K562 (cell line): Measurements from ENCODE around the gene NAV2. TPM values are rescaled to one million over a fixed set of nuclear protein-coding genes. Genes with fewer than 3 reads are reported as not detected.

Source experiments
- ATAC-seq: fragments of 200-7000 bp; cut with Tn5 transposase; 3 replicates; pipeline ENCODE4 v1.9.1; 2020; ENCODE audit warnings: moderate library complexity
- BruUV-seq: library from RNA; stranded (reverse); fragments of 400-500 nt; replicated peaks from 2 replicates; lab custom pipeline; 2021; lab: Mats Ljungman, UMichigan
- CTCF ChIA-PET: fragments of 300-600 bp; formaldehyde crosslinking; extraction: SDS; loops from one replicate; lab custom pipeline; 2021; ENCODE audit warnings: low intra/inter-chr PET ratio; lab: Yijun Ruan, JAX
- POLR2A ChIA-PET: fragments of 300-600, 350-650 bp; sonication (Branson Sonifier 250); formaldehyde crosslinking; extraction: SDS; loops from one replicate; lab custom pipeline; 2021; ENCODE audit warnings: antibody characterized with exemption, inconsistent platforms; lab: Yijun Ruan, JAX
- DNase-seq, 4 experiments: peaks; one replicate each; pipeline versions ENCODE4 v3.0.0 to v3.0.0-alpha.2; 2011 to 2018; ENCODE audit warnings: low spot score in 3 of 4, mixed read lengths in 3 of 4; ENCODE audit errors: extremely low read depth in 1 of 4
- FAIRE-seq: peaks from 2 replicates; lab custom pipeline; 2011; peaks lifted over from hg19 to GRCh38; lab: Jason Lieb, UNC
- H2AFZ ChIP-seq: 2 replicates; pipeline ENCODE4 v1.6.0; 2011; ENCODE audit warnings: low read depth, low read length, control low read depth, inconsistent platforms
- H3K27ac ChIP-seq: fragments of 200-600 bp; 3 replicates; pipeline ENCODE4 v1.8.0; 2011; ENCODE audit warnings: low read depth, mild to moderate bottlenecking, control low read depth, inconsistent platforms, low read length, moderate library complexity, mixed read lengths; ENCODE audit errors: extremely low read depth
- H3K27me3 ChIP-seq, 2 experiments: fragments of 300-600 bp in 1 of 2; 2 replicates in 1 of 2; 3 replicates in 1 of 2; pipeline versions ENCODE4 v1.6.0 to v1.8.0; 2011; ENCODE audit warnings: inconsistent platforms in 2 of 2, low read length in 2 of 2, mild to moderate bottlenecking in 1 of 2, mixed read lengths in 1 of 2, moderate library complexity in 1 of 2; ENCODE audit not compliant: control insufficient read depth in 2 of 2, insufficient read depth in 2 of 2
- H3K36me3 ChIP-seq: fragments of 300-600 bp; 3 replicates; pipeline ENCODE4 v1.8.0; 2011; ENCODE audit warnings: mild to moderate bottlenecking, low read length, inconsistent platforms; ENCODE audit not compliant: control insufficient read depth, insufficient read depth
- H3K4me1 ChIP-seq, 2 experiments: fragments of 200-600 bp in 1 of 2; replicated peaks in 1 of 2; 2 replicates in 1 of 2; 3 replicates in 1 of 2; pipeline versions ENCODE4 v1.5.1 to v1.8.0; 2011; ENCODE audit warnings: inconsistent platforms in 2 of 2, low read length in 2 of 2, mild to moderate bottlenecking in 1 of 2, mixed read lengths in 1 of 2, moderate library complexity in 1 of 2; ENCODE audit not compliant: control insufficient read depth in 2 of 2, insufficient read depth in 2 of 2
- H3K4me2 ChIP-seq: 2 replicates; pipeline ENCODE4 v1.6.1; 2011; ENCODE audit warnings: low read length, control low read depth, inconsistent platforms, mixed read lengths; ENCODE audit not compliant: insufficient read depth
- H3K4me3 ChIP-seq: fragments of 200-600 bp; sonication (generic), shearing (Covaris generic); 2 replicates; pipeline ENCODE4 v1.5.1; 2016; ENCODE audit warnings: control low read depth, inconsistent platforms
- H3K79me2 ChIP-seq: fragments of 200-600 bp; 3 replicates; pipeline ENCODE4 v1.8.0; 2011; ENCODE audit warnings: low read length, inconsistent platforms; ENCODE audit not compliant: control insufficient read depth, insufficient read depth
- H3K9ac ChIP-seq, 2 experiments: 2 replicates each; pipeline versions ENCODE4 v1.6.0 to v1.6.1; 2011; ENCODE audit warnings: low read depth in 2 of 2, low read length in 2 of 2, control low read depth in 1 of 2, inconsistent platforms in 1 of 2, mild to moderate bottlenecking in 1 of 2, mixed read lengths in 1 of 2; ENCODE audit not compliant: insufficient read depth in 1 of 2
- H3K9me1 ChIP-seq: one replicate; pipeline ENCODE4 v1.6.0; 2011; ENCODE audit warnings: inconsistent platforms, mild to moderate bottlenecking, low read length, moderate library complexity; ENCODE audit not compliant: control insufficient read depth, insufficient read depth
- H3K9me3 ChIP-seq: replicated peaks from 2 replicates; pipeline ENCODE4 v1.5.1; 2011; ENCODE audit warnings: low read depth, low read length, inconsistent platforms; ENCODE audit not compliant: control insufficient read depth, insufficient read depth
- H4K20me1 ChIP-seq: replicated peaks from 2 replicates; pipeline ENCODE4 v1.6.1; 2011; ENCODE audit warnings: low read length, inconsistent platforms, mixed read lengths; ENCODE audit not compliant: control insufficient read depth, insufficient read depth
- CEBPB ChIP-seq: fragments of 450-650 bp; IDR thresholded peaks from 2 replicates; pipeline ENCODE4 v1.6.1; 2016; ENCODE audit warnings: missing genetic modification characterization, missing compliant biosample characterization
- CEBPG ChIP-seq, 3 experiments: fragments of 200-800 bp in 1 of 3; sonication (Bioruptor generic) in 1 of 3; sonication (generic) in 1 of 3; formaldehyde crosslinking in 1 of 3; IDR thresholded peaks in 2 of 3; conservative IDR thresholded peaks in 1 of 3; 2 replicates each; pipeline versions ENCODE4 v1.6.1 to v1.8.0; 2016 to 2022; ENCODE audit warnings: missing compliant biosample characterization in 2 of 3, missing genetic modification characterization in 2 of 3, mild to moderate bottlenecking in 1 of 3, missing genetic modification reagents in 1 of 3
- MYC ChIP-seq, 2 experiments: fragments of 250-450 bp in 1 of 2; sonication (Bioruptor Pico) in 1 of 2; IDR thresholded peaks; 2 replicates each; pipeline versions ENCODE4 v1.5.1 to v1.6.1; 2012 to 2021; ENCODE audit warnings: low read depth in 2 of 2, borderline replicate concordance in 1 of 2, improper control_type of control experiment in 1 of 2, low read length in 1 of 2, mild to moderate bottlenecking in 1 of 2, moderate library complexity in 1 of 2
- NFIC ChIP-seq: fragments of 450-650 bp; IDR thresholded peaks from 2 replicates; pipeline ENCODE4 v1.6.1; 2017; ENCODE audit warnings: mild to moderate bottlenecking, inconsistent platforms
- PHB2 ChIP-seq: fragments of 450-650 bp; IDR thresholded peaks from 2 replicates; pipeline ENCODE4 v1.6.1; 2017; ENCODE audit warnings: low read depth
- TCF7L2 ChIP-seq: fragments of 150-350 bp; IDR thresholded peaks from 2 replicates; pipeline ENCODE4 v1.6.1; 2016; ENCODE audit warnings: low read depth, mild to moderate bottlenecking, low read length, moderate library complexity
- ZNF561 ChIP-seq: fragments of 450-650 bp; formaldehyde crosslinking; conservative IDR thresholded peaks from 2 replicates; pipeline ENCODE4 v1.4.0; 2020; ENCODE audit warnings: mild to moderate bottlenecking, moderate library complexity
- WGBS: fragments of 100-300 bp; shearing (Covaris generic); methylation state at CpG from one replicate; pipeline ENCODE4 v1.1.6; 2016; ENCODE audit warnings: low coverage, mixed read lengths; ENCODE audit not compliant: insufficient coverage; ENCODE audit errors: missing lambda C conversion rate; 5-methylcytosine and 5-hydroxymethylcytosine counted together
- in situ Hi-C: fragments of 300-500 bp; cut with MboI; formaldehyde crosslinking; loops from 4 replicates; pipeline ENCODE4 v1.15.0; 2018; ENCODE audit warnings: inconsistent platforms, mixed read lengths
- intact Hi-C: fragments of 100-400 bp; cut with micrococcal nuclease; formaldehyde crosslinking; loops from 2 replicates; pipeline ENCODE4 v1.14.2; 2022
- polyA plus RNA-seq, 8 experiments: library from polyadenylated mRNA; depleted of rRNA in 4 of 8; stranded (reverse) in 5 of 8; unstranded in 3 of 8; fragments of >200 nt; fragmentation: Nextera tagmentation in 2 of 8; fragmentation: Illumina TruSeq in 1 of 8; extraction: Ambion mirVana in 2 of 8; extraction: Trizol in 1 of 8; gene quantifications; 2 replicates each; pipeline versions ENCODE4 v1.2.1 to v1.2.3, GENCODE V29; 2011 to 2014; ENCODE audit warnings: inconsistent platforms in 1 of 8, missing spikeins in 1 of 8
- total RNA-seq, 7 experiments: library from RNA; depleted of rRNA in 6 of 7; stranded (reverse); fragments of >200 nt in 6 of 7; fragmentation: Illumina TruSeq in 2 of 7; extraction: Trizol in 2 of 7; gene quantifications; 2 replicates each; pipeline versions ENCODE4 v1.2.1 to v1.2.3, GENCODE V29; 2011 to 2021; ENCODE audit warnings: low replicate concordance in 1 of 7
- TF ChIP-seq, protein P1 (sequence below), 2 experiments: fragments of 450-650 bp in 1 of 2; sonication (generic) in 1 of 2; formaldehyde crosslinking in 1 of 2; IDR thresholded peaks in 1 of 2; conservative IDR thresholded peaks in 1 of 2; 2 replicates each; pipeline versions ENCODE4 v1.6.1 to v1.8.1; 2016 to 2023; ENCODE audit warnings: mild to moderate bottlenecking in 2 of 2, moderate library complexity in 2 of 2, inconsistent platforms in 1 of 2, missing genetic modification reagents in 1 of 2

The NAV2 gene
- total and polyA plus RNA-seq, 9 of the 15 experiments (the other 6 are each of a cell fraction or from before 2014, with no cell fraction given) = 0.03 to 0.35 (median 0.05) TPM

DNA sequence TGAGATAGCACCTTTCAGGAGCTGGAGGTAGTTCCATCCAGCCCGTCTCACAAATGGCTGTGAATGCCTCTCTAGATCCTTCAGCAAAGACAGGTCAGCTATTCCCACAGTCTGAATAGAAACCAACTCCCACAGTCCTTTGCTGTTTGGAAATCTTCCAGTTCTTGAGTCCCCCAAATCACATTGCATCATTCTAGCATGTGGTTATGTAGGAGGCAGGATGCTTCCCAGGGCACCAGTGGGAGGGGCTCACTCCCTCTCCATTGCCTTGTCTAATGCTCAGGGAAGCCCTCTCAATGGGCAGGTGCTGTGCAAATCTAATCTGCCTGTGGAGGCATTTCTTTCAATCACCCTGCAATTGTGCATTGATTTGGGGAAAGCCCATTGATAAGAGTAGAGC is 14.6 kb downstream of the NAV2 start:
- POLR2A ChIA-PET = interaction anchor here (0.8 to 1.2 kb wide), 2 partner anchors 12 to 16 kb away, joined by 3 read pairs; no protein-coding TSS in a partner anchor
- no peak for FAIRE-seq
- H3K79me2 ChIP-seq = no peaks in the 10 kb centered on the region

More for the DNA sequence above, 14.6 kb downstream of the NAV2 start:
- CTCF ChIA-PET = no interaction called here
- Histone ChIP-seq H3K9ac (no peak overlapping the region), H3K27ac (no peak overlapping the region), H2AFZ (no peak overlapping the region), H3K4me1 (no peaks in the 10 kb centered on the region), H3K27me3 (no peaks in the 10 kb centered on the region; a peak in 2 of 5 replicates), H3K4me3 (no peak overlapping the region), H4K20me1 (peaks cover 4% of the 10 kb centered on the region; the same call in 1 of the 2 replicates), H3K4me2 (no peak overlapping the region), H3K36me3 (no peaks in the 10 kb centered on the region), H3K9me3 (no peaks in the 10 kb centered on the region), H3K9me1 (no peaks in the 10 kb centered on the region)
- intact Hi-C loops = no loop called here
- TF ChIP-seq CEBPG (CRISPR knock-in tag; IDR thresholded peaks at IDR 0.05) (no peak), CEBPG (tag; conservative IDR thresholded peaks at IDR 0.05 in 1 of 2, IDR thresholded peaks at IDR 0.05 in 1 of 2) (peak; percentile 49 to 81), NFIC (peak; percentile 38), CEBPB (0 out of 2 replicates have a peak, but pooled peaks have one; percentile 18), PHB2 (no peak), ZNF561 (CRISPR knock-in tag) (no peak), TCF7L2 (no peak), MYC (IDR thresholded peaks at IDR 0.05; ENCODE audit: low read depth, low read length) (peak; percentile 42), MYC (CRISPR knock-in tag; IDR thresholded peaks at IDR 0.05; ENCODE audit: borderline replicate concordance, low read depth) (no peak)
- TF ChIP-seq, protein P1, sequence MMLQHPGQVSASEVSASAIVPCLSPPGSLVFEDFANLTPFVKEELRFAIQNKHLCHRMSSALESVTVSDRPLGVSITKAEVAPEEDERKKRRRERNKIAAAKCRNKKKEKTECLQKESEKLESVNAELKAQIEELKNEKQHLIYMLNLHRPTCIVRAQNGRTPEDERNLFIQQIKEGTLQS (IDR thresholded peaks at IDR 0.05) = peak; percentile 55
- TF ChIP-seq, protein P1 (CRISPR knock-in tag; conservative IDR thresholded peaks at IDR 0.05) = no peak
- in situ Hi-C loops = no loop called here
- ATAC-seq = peak; percentile 44; the same call in 2 of the 3 replicates
- no peak for DNase-seq
- WGBS = 8% methylated on average over 1 of the region's 1 CpG
- no TSS peak for BruUV-seq
